HepG2 (cell line): ENCODE data around the gene CDHR4. TPM values are rescaled to one million over a fixed set of nuclear protein-coding genes. Genes with fewer than 3 reads are reported as not detected.

ENCODE experiments used
- DMAP1 ChIP-seq: IDR thresholded peaks from 2 replicates; pipeline ENCODE4 v1.6.1; 2016
- HBP1 ChIP-seq: IDR thresholded peaks from 2 replicates; pipeline ENCODE4 v1.6.1; 2016; ENCODE audit warnings: low read depth, control low read depth
- HNRNPLL ChIP-seq: fragments of 200-400 bp; formaldehyde crosslinking; IDR thresholded peaks from 2 replicates; pipeline ENCODE4 v1.6.1; 2017; ENCODE audit warnings: mild to moderate bottlenecking, low read depth, low read length; ENCODE audit not compliant: poor library complexity, severe bottlenecking
- HOMEZ ChIP-seq: IDR thresholded peaks from 2 replicates; pipeline ENCODE4 v1.6.1; 2016; ENCODE audit warnings: low read depth
- IKZF5 ChIP-seq: IDR thresholded peaks from 2 replicates; pipeline ENCODE4 v1.6.1; 2018; ENCODE audit warnings: missing genetic modification reagents, mild to moderate bottlenecking, missing compliant biosample characterization
- RXRB ChIP-seq: IDR thresholded peaks from 2 replicates; pipeline ENCODE4 v1.6.1; 2016; ENCODE audit warnings: borderline replicate concordance, missing genetic modification reagents, missing compliant biosample characterization
- YEATS2 ChIP-seq: sonication (generic); formaldehyde crosslinking; IDR thresholded peaks from 2 replicates; pipeline ENCODE4 v1.4.0; 2020; ENCODE audit warnings: missing genetic modification reagents, borderline replicate concordance
- ZBED4 ChIP-seq: sonication (generic); formaldehyde crosslinking; IDR thresholded peaks from 2 replicates; pipeline ENCODE4 v1.4.0; 2020; ENCODE audit warnings: missing genetic modification reagents, borderline replicate concordance
- polyA plus RNA-seq, 8 experiments: library from polyadenylated mRNA; depleted of rRNA in 3 of 8; stranded (reverse) in 7 of 8; unstranded in 1 of 8; fragments of >200 nt; fragmentation: Illumina TruSeq in 4 of 8; extraction: Trizol in 4 of 8; gene quantifications; 2 replicates each; pipeline versions ENCODE4 v1.2.1 to v1.2.3, GENCODE V29; 2011 to 2016; ENCODE audit warnings: low read depth in 4 of 8, missing spikeins in 1 of 8, mixed read lengths in 1 of 8; ENCODE audit not compliant: insufficient read depth in 1 of 8
- total RNA-seq, 5 experiments: library from RNA; depleted of rRNA; stranded (reverse); fragments of >200 nt; fragmentation: Illumina TruSeq; extraction: Trizol; gene quantifications; 2 replicates each; pipeline ENCODE4 v1.2.3, GENCODE V29; 2016; ENCODE audit warnings: low read depth in 1 of 5

Gene CDHR4
- total and polyA plus RNA-seq, 2 of the 13 experiments (the other 11 are each of a cell fraction or from before 2014, with no cell fraction given) = 0.21 TPM; not detected in 1

GRCh38 chr3:49844464-49845183 lies 45.0 kb upstream of the CDHR4 start (continued):
- TF ChIP-seq ZBED4 (CRISPR knock-in tag) (no peak), HNRNPLL (no peak), RXRB (peak; percentile 39; the same call in 1 of the 2 replicates), HBP1 (CRISPR knock-in tag) (no peak), YEATS2 (CRISPR knock-in tag) (peak; percentile 38; the same call in 1 of the 2 replicates), IKZF5 (0 out of 2 replicates have a peak, but pooled peaks have one; percentile 55), DMAP1 (CRISPR knock-in tag) (peak; percentile 71; the same call in 1 of the 2 replicates), HOMEZ (peak; percentile 48; the same call in 1 of the 2 replicates)
- TF ChIP-seq, all 625 proteins: peak for 97
